ENCODE measurements around the gene PRDX5. TPM values are rescaled to one million over a fixed set of nuclear protein-coding genes. Genes with fewer than 3 reads are reported as not detected.

PRDX5 gene
- total RNA-seq, 1 donor from 2014 or later, result 264 TPM

DNA sequence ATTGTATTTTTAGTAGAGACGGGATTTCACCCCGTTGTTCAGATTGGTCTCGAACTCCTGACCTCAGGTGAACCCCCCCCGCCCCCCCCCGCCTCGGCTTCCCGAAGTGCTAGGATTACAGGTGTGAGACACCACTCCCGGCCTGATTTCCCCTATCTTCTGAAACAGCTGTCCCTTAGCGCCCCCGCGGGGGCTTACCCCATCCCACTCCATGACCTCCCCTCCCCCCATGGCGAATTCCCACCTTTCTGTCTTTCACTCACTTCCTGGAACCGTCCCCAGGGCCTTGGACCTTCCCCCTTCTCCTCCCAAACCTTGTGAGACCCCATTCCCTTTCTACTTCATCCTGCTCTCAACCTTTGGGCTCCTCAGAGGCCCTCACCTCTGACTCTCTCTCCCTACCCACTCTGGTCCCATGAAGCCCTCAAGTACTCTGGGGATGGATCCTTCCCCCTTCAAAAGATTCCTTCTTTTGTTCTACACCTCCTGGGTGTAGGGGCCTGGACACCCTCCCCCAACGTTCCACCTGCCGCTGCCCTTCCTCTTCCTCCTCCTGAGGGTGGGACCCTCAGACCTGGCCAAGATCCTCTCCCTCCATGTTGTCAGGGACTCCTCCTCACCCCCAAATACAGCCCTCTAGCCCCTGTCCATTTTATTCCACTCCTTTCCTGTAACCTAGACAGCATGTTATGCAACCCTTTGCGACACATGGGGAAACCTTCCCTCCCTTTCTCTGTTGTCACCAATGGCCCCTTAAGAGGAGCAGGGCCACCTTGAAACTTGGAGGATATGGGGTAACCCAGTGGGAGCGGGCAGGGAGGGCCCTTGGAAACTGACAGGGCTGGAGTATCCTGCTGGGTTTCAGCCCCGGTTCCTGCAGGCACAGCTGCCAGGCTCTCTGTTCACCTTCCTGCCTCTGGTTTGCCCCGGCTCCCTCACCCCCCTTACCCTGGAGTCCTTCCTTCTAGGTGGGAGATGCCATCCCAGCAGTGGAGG is 1.1 kb downstream of the PRDX5 start:
- no peaks in the 10 kb centered on the region for H3K9me3 Mint-ChIP-seq (ENCODE audit: unreplicated experiment)
- H3K4me3 Mint-ChIP-seq (ENCODE audit: unreplicated experiment), result peak overlapping the region; percentile 94
- no peak for DNase-seq (ENCODE audit: low spot score)
- peaks cover 23% of the 10 kb centered on the region for H3K36me3 Mint-ChIP-seq (ENCODE audit: low read depth, unreplicated experiment)
- H3K27me3 Mint-ChIP-seq (ENCODE audit: unreplicated experiment), result peaks cover 16% of the 10 kb centered on the region
- peak overlapping the region; percentile 80 for H3K27ac Mint-ChIP-seq (ENCODE audit: unreplicated experiment)
- H3K4me1 Mint-ChIP-seq (ENCODE audit: unreplicated experiment), result peaks cover 23% of the 10 kb centered on the region
- TF ChIP-seq CTCF (IDR thresholded peaks at IDR 0.05; ENCODE audit: unreplicated experiment), result no peak

- Mint-ChIP-seq H3K4me3 (ENCODE audit: unreplicated experiment) (peak overlapping the region; percentile 56), H3K27me3 (ENCODE audit: unreplicated experiment) (peaks cover 12% of the 10 kb centered on the region)
Measured at GRCh38 chr11:64320556-64320955, 2.6 kb downstream of the PRDX5 start.

GRCh38 chr11:64321026-64321425 is 3.1 kb downstream of the PRDX5 start:
- H3K27me3 Mint-ChIP-seq (ENCODE audit: unreplicated experiment), result peaks cover 12% of the 10 kb centered on the region
- H3K9me3 Mint-ChIP-seq (ENCODE audit: unreplicated experiment), result no peaks in the 10 kb centered on the region
- peak overlapping the region; percentile 87 for H3K4me3 Mint-ChIP-seq (ENCODE audit: unreplicated experiment)
- peak overlapping the region; percentile 81 for H3K27ac Mint-ChIP-seq (ENCODE audit: unreplicated experiment)
- peaks cover 23% of the 10 kb centered on the region for H3K4me1 Mint-ChIP-seq (ENCODE audit: unreplicated experiment)
- no peak for DNase-seq (ENCODE audit: low spot score)
- H3K36me3 Mint-ChIP-seq (ENCODE audit: low read depth, unreplicated experiment), result peaks cover 23% of the 10 kb centered on the region
- no peak for TF ChIP-seq CTCF (IDR thresholded peaks at IDR 0.05; ENCODE audit: unreplicated experiment)

More at GRCh38 chr11:64320556-64320955, 2.6 kb downstream of the PRDX5 start:
- TF ChIP-seq CTCF (IDR thresholded peaks at IDR 0.05; ENCODE audit: unreplicated experiment), result no peak
- Mint-ChIP-seq H3K36me3 (ENCODE audit: low read depth, unreplicated experiment) (peaks cover 23% of the 10 kb centered on the region), H3K27ac (ENCODE audit: unreplicated experiment) (no peak overlapping the region), H3K4me1 (ENCODE audit: unreplicated experiment) (peaks cover 23% of the 10 kb centered on the region), H3K9me3 (ENCODE audit: unreplicated experiment) (no peaks in the 10 kb centered on the region)
- no peak for DNase-seq (ENCODE audit: low spot score)

DNA sequence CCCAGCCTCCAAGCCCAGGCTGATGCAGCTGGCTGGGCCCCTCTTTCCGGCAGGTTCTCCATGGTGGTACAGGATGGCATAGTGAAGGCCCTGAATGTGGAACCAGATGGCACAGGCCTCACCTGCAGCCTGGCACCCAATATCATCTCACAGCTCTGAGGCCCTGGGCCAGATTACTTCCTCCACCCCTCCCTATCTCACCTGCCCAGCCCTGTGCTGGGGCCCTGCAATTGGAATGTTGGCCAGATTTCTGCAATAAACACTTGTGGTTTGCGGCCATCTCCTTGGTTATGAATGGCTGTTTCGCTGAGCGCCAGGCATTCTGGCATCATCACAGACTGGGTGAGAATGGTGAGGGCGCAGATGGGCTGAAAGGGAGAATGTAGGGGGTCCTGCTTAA is 3.6 kb downstream of the PRDX5 start:
- H3K4me1 Mint-ChIP-seq (ENCODE audit: unreplicated experiment), result peaks cover 20% of the 10 kb centered on the region
- peaks cover 21% of the 10 kb centered on the region for H3K36me3 Mint-ChIP-seq (ENCODE audit: low read depth, unreplicated experiment)
- TF ChIP-seq CTCF (IDR thresholded peaks at IDR 0.05; ENCODE audit: unreplicated experiment), result no peak
- H3K9me3 Mint-ChIP-seq (ENCODE audit: unreplicated experiment), result no peaks in the 10 kb centered on the region
- no peak for DNase-seq (ENCODE audit: low spot score)
- H3K27ac Mint-ChIP-seq (ENCODE audit: unreplicated experiment), result no peak overlapping the region
- H3K27me3 Mint-ChIP-seq (ENCODE audit: unreplicated experiment), result peaks cover 12% of the 10 kb centered on the region
- H3K4me3 Mint-ChIP-seq (ENCODE audit: unreplicated experiment), result peak overlapping the region; percentile 54

DNA sequence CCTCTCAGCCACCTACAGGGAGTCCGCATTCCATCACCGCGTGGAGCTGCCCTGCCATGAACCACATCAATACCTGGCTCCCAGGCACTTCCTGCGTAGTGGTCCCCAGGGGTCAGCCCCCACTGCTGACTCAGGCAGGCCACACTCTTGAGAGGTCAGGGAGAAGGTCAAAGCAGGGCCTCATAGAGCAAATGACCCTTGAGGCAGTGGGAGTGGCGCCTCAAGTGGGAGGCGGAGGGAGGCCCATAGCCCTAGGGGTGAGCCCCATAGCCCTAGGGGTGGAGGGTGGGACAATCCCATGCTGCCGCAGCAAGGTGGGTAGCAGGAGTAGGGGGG is 5.0 kb downstream of the PRDX5 start:
- Mint-ChIP-seq H3K9me3 (ENCODE audit: unreplicated experiment) (no peaks in the 10 kb centered on the region), H3K36me3 (ENCODE audit: low read depth, unreplicated experiment) (peaks cover 18% of the 10 kb centered on the region), H3K27ac (ENCODE audit: unreplicated experiment) (no peak overlapping the region), H3K4me3 (ENCODE audit: unreplicated experiment) (no peak overlapping the region), H3K27me3 (ENCODE audit: unreplicated experiment) (peaks cover 12% of the 10 kb centered on the region), H3K4me1 (ENCODE audit: unreplicated experiment) (peaks cover 15% of the 10 kb centered on the region)
- TF ChIP-seq CTCF (IDR thresholded peaks at IDR 0.05; ENCODE audit: unreplicated experiment), result no peak
- DNase-seq (ENCODE audit: low spot score), result no peak

Data from endothelial cell (in vitro differentiated cells).